PFSK-1 (cell line): ENCODE data around the gene PAK2.

Experiments
- FOXP2 ChIP-seq: optimal IDR thresholded peaks from 2 replicates; pipeline ENCODE3; 2011; ENCODE audit warnings: borderline replicate concordance, control low read depth, inconsistent platforms; ENCODE audit not compliant: insufficient read depth; ENCODE audit errors: extremely low read length, extremely low read depth
- POLR2AphosphoS5 ChIP-seq: IDR thresholded peaks from 2 replicates; pipeline ENCODE4 v1.6.1; 2012; ENCODE audit warnings: low read depth, mild to moderate bottlenecking, control low read depth, low read length, moderate library complexity
- REST ChIP-seq, 2 experiments: IDR thresholded peaks; 2 replicates each; pipeline versions ENCODE4 v1.6.1 to v1.8.0; 2011 to 2012; ENCODE audit warnings: low read depth in 2 of 2, low read length in 2 of 2, control low read depth in 1 of 2, inconsistent platforms in 1 of 2, mild to moderate bottlenecking in 1 of 2, moderate library complexity in 1 of 2; ENCODE audit not compliant: insufficient read depth in 1 of 2
- SIN3A ChIP-seq: IDR thresholded peaks from 2 replicates; pipeline ENCODE4 v1.6.1; 2012; ENCODE audit warnings: mild to moderate bottlenecking, low read length, moderate library complexity, borderline replicate concordance; ENCODE audit not compliant: insufficient read depth
- TAF1 ChIP-seq: IDR thresholded peaks from 2 replicates; pipeline ENCODE4 v1.6.1; 2012; ENCODE audit warnings: low read length, control low read depth, borderline replicate concordance; ENCODE audit not compliant: insufficient read depth

PAK2 gene

GRCh38 chr3:196837819-196838420 is 98.3 kb downstream of the PAK2 start:
- TF ChIP-seq TAF1: no peak
- TF ChIP-seq POLR2AphosphoS5: no peak
- no peak for TF ChIP-seq SIN3A
- no peak for TF ChIP-seq REST (IDR thresholded peaks at IDR 0.05; ENCODE audit: insufficient read depth in 1 of 2, low read depth in 2 of 2, low read length in 2 of 2)

GRCh38 chr3:196842567-196843434 is 103.1 kb downstream of the PAK2 start:
- TF ChIP-seq POLR2AphosphoS5 (no peak), REST (IDR thresholded peaks at IDR 0.05; ENCODE audit: insufficient read depth in 1 of 2, low read depth in 2 of 2, low read length in 2 of 2) (no peak), TAF1 (no peak), SIN3A (no peak), FOXP2 (no peak)

GRCh38 chr3:196843435-196844110 is 103.9 kb downstream of the PAK2 start:
- no peak for TF ChIP-seq FOXP2

- no peak for TF ChIP-seq POLR2AphosphoS5
- no peak for TF ChIP-seq FOXP2
- TF ChIP-seq REST (IDR thresholded peaks at IDR 0.05; ENCODE audit: insufficient read depth in 1 of 2, low read depth in 2 of 2, low read length in 2 of 2): no peak
- no peak for TF ChIP-seq TAF1
- TF ChIP-seq SIN3A: no peak
Measured at GRCh38 chr3:196849180-196849741, 109.6 kb downstream of the PAK2 start.

- TF ChIP-seq REST (IDR thresholded peaks at IDR 0.05; ENCODE audit: insufficient read depth in 1 of 2, low read depth in 2 of 2, low read length in 2 of 2): no peak
- TF ChIP-seq POLR2AphosphoS5: no peak
- TF ChIP-seq FOXP2: no peak
- TF ChIP-seq SIN3A: no peak
- no peak for TF ChIP-seq TAF1
Measured at GRCh38 chr3:196867155-196867506, 127.5 kb downstream of the PAK2 start.
